ENCODE measurements around the gene KCNJ14. TPM values are rescaled to one million over a fixed set of nuclear protein-coding genes. Genes with fewer than 3 reads are reported as not detected.

Gene KCNJ14
- total RNA-seq = 0.54 and 2.1 TPM in 2 replicates

DNA sequence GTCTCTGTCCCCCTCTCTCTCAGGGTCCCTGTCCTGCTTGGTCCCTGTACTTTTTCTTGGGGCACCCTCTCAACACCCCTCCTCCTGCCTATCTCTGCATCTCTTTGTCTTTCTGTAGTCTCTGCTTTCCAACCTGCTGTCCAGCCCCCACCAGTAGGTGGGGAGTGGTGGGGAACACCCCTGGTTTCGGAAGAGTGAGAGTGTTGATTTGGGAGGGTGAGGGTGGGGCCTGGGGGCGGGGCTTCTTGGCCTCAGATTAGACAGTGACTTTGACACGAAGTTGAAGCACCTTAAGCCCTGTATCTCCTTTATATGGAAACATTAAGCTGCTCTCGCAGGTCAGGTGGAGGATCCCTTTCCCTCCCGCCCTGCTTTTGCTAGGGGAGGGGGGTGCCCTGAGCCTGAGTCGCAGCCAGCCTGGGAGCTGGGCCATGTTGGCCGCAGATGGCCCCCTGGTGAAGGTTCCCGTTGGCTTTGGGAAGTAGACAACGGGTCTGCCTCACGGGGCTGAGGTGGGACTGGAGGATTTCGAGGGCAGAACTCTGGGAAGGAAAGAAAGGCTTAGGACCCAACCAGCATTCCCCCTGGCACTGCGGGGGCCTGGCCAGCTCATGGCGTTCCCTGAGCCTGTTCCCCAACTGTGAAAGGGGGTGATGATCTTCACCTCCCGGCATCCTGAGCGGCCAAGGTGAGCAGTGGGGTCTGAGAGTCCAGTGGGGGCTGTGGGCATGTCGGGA is at the start of gene KCNJ14:
KCNJ14 (plus strand) TSS at position 404 of the 737 bp plus-strand sequence. CDS start 6,151 bp downstream, outside the sequence.
- no peak for DNase-seq (ENCODE audit: low read depth)
- TF ChIP-seq, protein P1, sequence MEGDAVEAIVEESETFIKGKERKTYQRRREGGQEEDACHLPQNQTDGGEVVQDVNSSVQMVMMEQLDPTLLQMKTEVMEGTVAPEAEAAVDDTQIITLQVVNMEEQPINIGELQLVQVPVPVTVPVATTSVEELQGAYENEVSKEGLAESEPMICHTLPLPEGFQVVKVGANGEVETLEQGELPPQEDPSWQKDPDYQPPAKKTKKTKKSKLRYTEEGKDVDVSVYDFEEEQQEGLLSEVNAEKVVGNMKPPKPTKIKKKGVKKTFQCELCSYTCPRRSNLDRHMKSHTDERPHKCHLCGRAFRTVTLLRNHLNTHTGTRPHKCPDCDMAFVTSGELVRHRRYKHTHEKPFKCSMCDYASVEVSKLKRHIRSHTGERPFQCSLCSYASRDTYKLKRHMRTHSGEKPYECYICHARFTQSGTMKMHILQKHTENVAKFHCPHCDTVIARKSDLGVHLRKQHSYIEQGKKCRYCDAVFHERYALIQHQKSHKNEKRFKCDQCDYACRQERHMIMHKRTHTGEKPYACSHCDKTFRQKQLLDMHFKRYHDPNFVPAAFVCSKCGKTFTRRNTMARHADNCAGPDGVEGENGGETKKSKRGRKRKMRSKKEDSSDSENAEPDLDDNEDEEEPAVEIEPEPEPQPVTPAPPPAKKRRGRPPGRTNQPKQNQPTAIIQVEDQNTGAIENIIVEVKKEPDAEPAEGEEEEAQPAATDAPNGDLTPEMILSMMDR (IDR thresholded peaks at IDR 0.05; ENCODE audit: insufficient read depth, low read length, poor library complexity, severe bottlenecking) = no peak
- H3K4me3 ChIP-seq (ENCODE audit: low read depth, low read length) = no peak within 1 kb of the TSS
- H3K36me3 ChIP-seq (ENCODE audit: control insufficient read depth, insufficient read depth, low read length) = peaks cover 3% of the 10 kb centered on the region
- H3K27me3 ChIP-seq (ENCODE audit: control insufficient read depth, insufficient read depth, low read length) = no peaks in the 10 kb centered on the region

DNA sequence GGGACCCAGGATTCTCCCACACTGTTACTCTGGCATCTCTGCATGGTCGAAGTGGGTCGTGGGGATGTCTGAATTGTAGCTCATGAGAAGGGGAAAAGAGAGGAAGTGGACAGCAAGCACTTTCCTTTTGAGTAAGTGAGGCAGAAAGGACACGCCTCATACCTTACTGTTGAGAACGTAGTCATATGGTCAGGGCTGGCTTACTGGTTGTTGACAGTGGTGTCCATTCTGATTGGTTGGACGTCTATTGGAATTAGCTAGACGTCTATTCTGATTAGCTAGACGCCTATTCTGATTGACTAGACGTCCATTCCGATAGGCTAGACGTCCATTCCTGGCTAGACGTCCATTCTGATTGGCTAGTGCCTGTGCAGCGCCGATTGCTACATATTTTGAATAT is 49.5 kb upstream of the KCNJ14 start:
- Histone ChIP-seq H3K36me3 (ENCODE audit: control insufficient read depth, insufficient read depth, low read length) (no peaks in the 10 kb centered on the region), H3K27me3 (ENCODE audit: control insufficient read depth, insufficient read depth, low read length) (no peaks in the 10 kb centered on the region), H3K4me3 (ENCODE audit: low read depth, low read length) (no peak overlapping the region)
- no peak for DNase-seq (ENCODE audit: low read depth)
- TF ChIP-seq, protein P1 (IDR thresholded peaks at IDR 0.05; ENCODE audit: insufficient read depth, low read length, poor library complexity, severe bottlenecking) = no peak

DNA sequence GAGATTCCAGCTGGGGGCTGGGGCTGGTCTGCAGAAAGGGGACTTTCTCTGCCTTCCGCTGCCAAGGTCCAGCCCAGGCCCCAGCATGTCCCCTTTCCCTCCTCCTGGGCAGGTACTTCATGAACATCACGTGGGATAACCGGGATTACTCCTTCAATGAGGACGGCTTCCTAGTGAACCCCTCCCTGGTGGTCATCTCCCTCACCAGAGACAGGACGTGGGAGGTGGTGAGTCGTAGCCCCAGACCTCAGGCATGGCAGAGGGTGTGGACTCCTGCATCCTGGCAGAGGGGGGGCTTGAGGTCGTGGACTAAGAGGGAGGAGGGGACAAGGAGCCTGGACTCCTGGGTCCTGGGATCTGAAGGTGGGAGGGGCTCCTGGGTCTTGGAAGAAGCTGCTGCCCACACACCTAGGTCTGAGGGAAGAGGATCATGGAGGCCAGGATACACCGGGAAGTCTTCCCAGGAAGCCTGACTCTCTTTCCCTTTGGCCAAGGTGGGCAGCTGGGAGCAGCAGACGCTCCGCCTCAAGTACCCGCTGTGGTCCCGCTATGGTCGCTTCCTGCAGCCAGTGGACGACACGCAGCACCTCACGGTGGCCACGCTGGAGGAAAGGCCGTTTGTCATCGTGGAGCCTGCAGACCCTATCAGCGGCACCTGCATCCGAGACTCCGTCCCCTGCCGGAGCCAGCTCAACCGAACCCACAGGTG is 41.3 kb upstream of the KCNJ14 start:
- DNase-seq (ENCODE audit: low read depth) = no peak
- H3K4me3 ChIP-seq (ENCODE audit: low read depth, low read length) = peak overlapping the region; percentile 15

DNA sequence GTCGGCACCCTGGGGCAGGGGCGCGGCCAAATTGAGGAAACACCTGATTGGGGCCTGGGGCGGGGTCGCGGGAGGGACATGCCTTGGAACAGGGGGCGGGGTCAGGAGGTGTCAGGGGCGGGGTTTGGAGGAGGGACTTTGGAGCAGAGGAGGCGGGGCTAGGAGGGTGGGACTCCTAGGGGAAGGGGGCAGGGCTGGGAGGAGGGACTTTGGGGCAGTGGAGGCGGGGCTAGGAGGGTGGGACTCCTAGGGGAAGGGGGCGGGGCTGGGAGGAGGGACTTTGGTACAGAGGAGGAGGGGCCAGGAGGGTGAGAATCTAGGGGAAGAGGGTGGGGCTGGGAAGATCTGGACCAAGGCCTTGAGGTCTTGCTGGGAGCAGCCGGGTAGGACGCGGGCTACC is 40.0 kb upstream of the KCNJ14 start:
- no peak for DNase-seq (ENCODE audit: low read depth)
- TF ChIP-seq, protein P1 (IDR thresholded peaks at IDR 0.05; ENCODE audit: insufficient read depth, low read length, poor library complexity, severe bottlenecking) = no peak
- H3K4me3 ChIP-seq (ENCODE audit: low read depth, low read length) = peak overlapping the region; percentile 42
- H3K36me3 ChIP-seq (ENCODE audit: control insufficient read depth, insufficient read depth, low read length) = no peaks in the 10 kb centered on the region
- no peaks in the 10 kb centered on the region for H3K27me3 ChIP-seq (ENCODE audit: control insufficient read depth, insufficient read depth, low read length)

More for the DNA sequence above, 41.3 kb upstream of the KCNJ14 start:
- no peaks in the 10 kb centered on the region for H3K27me3 ChIP-seq (ENCODE audit: control insufficient read depth, insufficient read depth, low read length)
- TF ChIP-seq, protein P1 (IDR thresholded peaks at IDR 0.05; ENCODE audit: insufficient read depth, low read length, poor library complexity, severe bottlenecking) = no peak
- no peaks in the 10 kb centered on the region for H3K36me3 ChIP-seq (ENCODE audit: control insufficient read depth, insufficient read depth, low read length)

DNA sequence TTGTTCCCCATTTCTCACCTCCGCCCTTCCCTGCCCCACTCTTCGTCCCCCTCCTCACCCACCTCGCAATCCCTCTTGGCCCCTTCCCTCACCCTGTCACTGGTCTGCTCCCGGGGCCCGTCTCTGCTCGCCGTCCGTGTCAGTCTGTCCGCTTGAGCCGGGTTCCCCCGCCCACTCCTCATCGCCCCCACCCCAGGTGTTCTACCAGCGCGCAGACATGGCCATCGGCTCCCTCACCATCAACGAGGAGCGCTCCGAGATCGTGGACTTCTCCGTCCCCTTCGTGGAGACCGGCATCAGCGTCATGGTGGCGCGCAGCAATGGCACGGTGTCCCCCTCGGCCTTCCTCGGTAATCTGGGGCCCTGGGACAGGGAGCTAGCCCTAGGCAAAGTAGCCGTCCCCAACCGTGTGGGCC is 39.6 kb upstream of the KCNJ14 start:
- Histone ChIP-seq H3K4me3 (ENCODE audit: low read depth, low read length) (peak overlapping the region; percentile 42), H3K36me3 (ENCODE audit: control insufficient read depth, insufficient read depth, low read length) (no peaks in the 10 kb centered on the region), H3K27me3 (ENCODE audit: control insufficient read depth, insufficient read depth, low read length) (no peaks in the 10 kb centered on the region)
- TF ChIP-seq, protein P1 (IDR thresholded peaks at IDR 0.05; ENCODE audit: insufficient read depth, low read length, poor library complexity, severe bottlenecking) = no peak
- no peak for DNase-seq (ENCODE audit: low read depth)
